HEK293 (cell line): ENCODE results near the gene UCKL1.
A peak's percentile ranks its signal among the peaks of the same experiment; 100 is the strongest.

ENCODE experiments used
- ATF2 ChIP-seq: fragments of 450-650 bp; formaldehyde crosslinking; IDR thresholded peaks from 2 replicates; pipeline ENCODE4 v1.5.1; 2016; ENCODE audit warnings: missing biosample characterization, missing genetic modification characterization, low read depth
- EGR2 ChIP-seq: fragments of 450-650 bp; formaldehyde crosslinking; IDR thresholded peaks from 2 replicates; pipeline ENCODE4 v1.5.1; 2016; ENCODE audit warnings: low read depth, missing biosample characterization, missing genetic modification characterization
- GFI1B ChIP-seq: fragments of 450-650 bp; formaldehyde crosslinking; IDR thresholded peaks from 2 replicates; pipeline ENCODE4 v1.5.1; 2016; ENCODE audit warnings: missing biosample characterization, missing genetic modification characterization
- GLIS1 ChIP-seq: fragments of 450-650 bp; formaldehyde crosslinking; IDR thresholded peaks from 2 replicates; pipeline ENCODE4 v1.5.1; 2016; ENCODE audit warnings: missing biosample characterization, missing genetic modification characterization
- MEIS1 ChIP-seq: sonication (generic); formaldehyde crosslinking; IDR thresholded peaks from 2 replicates; pipeline ENCODE4 v1.8.1; 2022; ENCODE audit warnings: missing genetic modification reagents, mild to moderate bottlenecking, borderline replicate concordance
- PRDM10 ChIP-seq: fragments of 450-650 bp; formaldehyde crosslinking; IDR thresholded peaks from 2 replicates; pipeline ENCODE4 v1.5.1; 2016; ENCODE audit warnings: missing biosample characterization, missing genetic modification characterization
- PRDM6 ChIP-seq: fragments of 450-650 bp; formaldehyde crosslinking; IDR thresholded peaks from 2 replicates; pipeline ENCODE4 v1.5.1; 2017; ENCODE audit warnings: missing biosample characterization, missing genetic modification characterization
- SALL2 ChIP-seq: fragments of 450-650 bp; formaldehyde crosslinking; IDR thresholded peaks from 2 replicates; pipeline ENCODE4 v1.5.0; 2017; ENCODE audit warnings: missing biosample characterization, mild to moderate bottlenecking, missing genetic modification characterization, borderline replicate concordance
- SCRT2 ChIP-seq: fragments of 450-650 bp; formaldehyde crosslinking; IDR thresholded peaks from 2 replicates; pipeline ENCODE4 v1.5.1; 2016; ENCODE audit warnings: missing biosample characterization, missing genetic modification characterization
- ZBTB21 ChIP-seq: fragments of 450-650 bp; formaldehyde crosslinking; IDR thresholded peaks from 2 replicates; pipeline ENCODE4 v1.5.1; 2017; ENCODE audit warnings: missing biosample characterization, missing genetic modification characterization
- ZBTB26 ChIP-seq: fragments of 450-650 bp; formaldehyde crosslinking; optimal IDR thresholded peaks from 2 replicates; pipeline ENCODE3; 2016; ENCODE audit warnings: missing biosample characterization, mild to moderate bottlenecking, missing genetic modification characterization
- ZBTB8A ChIP-seq: fragments of 450-650 bp; formaldehyde crosslinking; IDR thresholded peaks from 2 replicates; pipeline ENCODE4 v1.5.1; 2016; ENCODE audit warnings: missing biosample characterization, missing genetic modification characterization
- ZEB2 ChIP-seq: fragments of 450-650 bp; formaldehyde crosslinking; IDR thresholded peaks from 2 replicates; pipeline ENCODE4 v1.5.1; 2016; ENCODE audit warnings: missing biosample characterization, missing genetic modification characterization
- ZFHX2 ChIP-seq: fragments of 450-650 bp; formaldehyde crosslinking; conservative IDR thresholded peaks from 2 replicates; pipeline ENCODE4 v1.5.1; 2016; ENCODE audit warnings: missing biosample characterization, missing genetic modification characterization
- ZFP37 ChIP-seq: fragments of 450-650 bp; formaldehyde crosslinking; IDR thresholded peaks from 2 replicates; pipeline ENCODE4 v1.5.1; 2016; ENCODE audit warnings: missing biosample characterization, missing genetic modification characterization
- ZFP69B ChIP-seq: fragments of 450-650 bp; formaldehyde crosslinking; IDR thresholded peaks from 2 replicates; pipeline ENCODE4 v1.5.1; 2016; ENCODE audit warnings: missing biosample characterization, missing genetic modification characterization
- ZNF175 ChIP-seq: fragments of 450-650 bp; formaldehyde crosslinking; IDR thresholded peaks from 2 replicates; pipeline ENCODE4 v1.5.1; 2016; ENCODE audit warnings: missing biosample characterization, missing genetic modification characterization
- ZNF335 ChIP-seq: fragments of 450-650 bp; formaldehyde crosslinking; conservative IDR thresholded peaks from 2 replicates; pipeline ENCODE4 v1.5.1; 2016; ENCODE audit warnings: missing biosample characterization, missing genetic modification characterization
- ZNF433 ChIP-seq: fragments of 450-650 bp; formaldehyde crosslinking; IDR thresholded peaks from 2 replicates; pipeline ENCODE4 v1.5.1; 2016; ENCODE audit warnings: missing biosample characterization, missing genetic modification characterization, low read depth
- ZNF473 ChIP-seq: fragments of 450-650 bp; formaldehyde crosslinking; IDR thresholded peaks from 2 replicates; pipeline ENCODE4 v1.5.1; 2017; ENCODE audit warnings: missing biosample characterization, missing genetic modification characterization
- ZNF610 ChIP-seq: fragments of 450-650 bp; formaldehyde crosslinking; IDR thresholded peaks from 2 replicates; pipeline ENCODE4 v1.5.1; 2016; ENCODE audit warnings: missing biosample characterization, missing genetic modification characterization, borderline replicate concordance
- ZNF654 ChIP-seq: fragments of 450-650 bp; formaldehyde crosslinking; IDR thresholded peaks from 2 replicates; pipeline ENCODE4 v1.5.1; 2016; ENCODE audit warnings: low read depth, missing biosample characterization, missing genetic modification characterization
- ZNF692 ChIP-seq: fragments of 450-650 bp; formaldehyde crosslinking; IDR thresholded peaks from 2 replicates; pipeline ENCODE4 v1.5.1; 2016; ENCODE audit warnings: missing biosample characterization, missing genetic modification characterization
- ZSCAN30 ChIP-seq: fragments of 450-650 bp; IDR thresholded peaks from 2 replicates; pipeline ENCODE4 v1.5.1; 2018; ENCODE audit warnings: missing biosample characterization, mild to moderate bottlenecking, missing genetic modification characterization, moderate library complexity
- ZXDB ChIP-seq: fragments of 450-650 bp; formaldehyde crosslinking; IDR thresholded peaks from 2 replicates; pipeline ENCODE4 v1.5.1; 2016; ENCODE audit warnings: missing biosample characterization, missing genetic modification characterization
- TF ChIP-seq, protein P1 (sequence below): fragments of 450-650 bp; formaldehyde crosslinking; IDR thresholded peaks from 2 replicates; pipeline ENCODE4 v1.5.1; 2016; ENCODE audit warnings: missing biosample characterization, missing genetic modification characterization
- TF ChIP-seq, protein P2 (sequence below): fragments of 450-650 bp; formaldehyde crosslinking; IDR thresholded peaks from 2 replicates; pipeline ENCODE4 v1.5.1; 2016; ENCODE audit warnings: missing biosample characterization, missing genetic modification characterization

The UCKL1 gene

DNA sequence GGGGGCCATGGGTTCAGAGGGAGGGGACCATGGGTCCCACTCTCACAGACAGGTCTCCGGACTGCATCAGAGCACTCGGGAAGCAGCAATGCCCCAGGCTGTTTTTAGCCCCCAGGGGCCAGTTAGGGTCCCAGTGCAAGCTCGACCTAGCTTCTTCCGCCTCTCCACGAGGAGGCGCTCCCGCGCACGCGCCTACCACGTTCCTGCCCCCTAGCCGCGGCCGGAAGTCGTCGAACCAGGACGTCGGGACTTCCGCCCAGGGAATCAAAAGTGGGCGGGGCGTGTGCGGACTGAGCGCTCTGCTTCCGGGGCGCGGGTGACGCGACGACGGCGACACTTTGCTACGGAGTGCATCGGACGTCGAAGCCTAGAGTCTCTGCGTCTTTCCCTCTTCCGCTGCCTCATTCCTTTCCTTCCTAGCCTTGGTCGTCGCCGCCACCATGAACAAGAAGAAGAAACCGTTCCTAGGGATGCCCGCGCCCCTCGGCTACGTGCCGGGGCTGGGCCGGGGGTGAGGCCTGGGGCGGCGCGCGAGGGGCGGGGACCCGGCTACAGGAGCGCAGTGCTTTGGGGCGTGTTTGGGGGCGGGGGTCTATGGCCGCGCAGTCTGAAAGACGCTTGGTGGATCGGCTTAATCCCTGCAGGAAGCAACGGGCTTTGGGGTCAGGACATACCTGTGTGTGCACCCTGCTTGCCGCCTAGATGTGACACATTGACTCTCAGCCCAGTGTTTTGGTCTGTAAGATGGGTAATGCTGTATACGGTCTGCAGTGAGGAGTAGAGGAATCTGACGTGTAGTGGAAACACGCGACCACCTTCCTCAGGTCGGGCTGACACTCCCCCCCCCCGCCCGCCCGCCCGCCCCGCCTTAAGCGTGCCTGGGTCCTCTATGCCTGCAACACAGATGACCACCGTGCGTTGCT is 24.9 kb upstream of the UCKL1 start, which contains the start of gene PRPF6 (continued):
- TF ChIP-seq ZNF473: no peak
- TF ChIP-seq MEIS1 (CRISPR knock-in tag): no peak
- peak; percentile 92 for TF ChIP-seq ZBTB26
- TF ChIP-seq PRDM10: peak; percentile 50; the same call in 1 of the 2 replicates
- TF ChIP-seq ZNF654: no peak
- TF ChIP-seq ZBTB21: peak; percentile 89
- TF ChIP-seq ZNF175 (tag by site-specific recombination): no peak
- TF ChIP-seq EGR2 (tag by site-specific recombination): no peak
- TF ChIP-seq ZNF335 (tag by site-specific recombination): peak; percentile 56
- TF ChIP-seq, protein P1, sequence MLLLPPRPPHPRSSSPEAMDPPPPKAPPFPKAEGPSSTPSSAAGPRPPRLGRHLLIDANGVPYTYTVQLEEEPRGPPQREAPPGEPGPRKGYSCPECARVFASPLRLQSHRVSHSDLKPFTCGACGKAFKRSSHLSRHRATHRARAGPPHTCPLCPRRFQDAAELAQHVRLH (tag by site-specific recombination): peak; percentile 87
- peak; percentile 45; the same call in 1 of the 2 replicates for TF ChIP-seq ZFP69B (tag by site-specific recombination)
- no peak for TF ChIP-seq PRDM6 (tag by site-specific recombination)
- TF ChIP-seq, protein P2, sequence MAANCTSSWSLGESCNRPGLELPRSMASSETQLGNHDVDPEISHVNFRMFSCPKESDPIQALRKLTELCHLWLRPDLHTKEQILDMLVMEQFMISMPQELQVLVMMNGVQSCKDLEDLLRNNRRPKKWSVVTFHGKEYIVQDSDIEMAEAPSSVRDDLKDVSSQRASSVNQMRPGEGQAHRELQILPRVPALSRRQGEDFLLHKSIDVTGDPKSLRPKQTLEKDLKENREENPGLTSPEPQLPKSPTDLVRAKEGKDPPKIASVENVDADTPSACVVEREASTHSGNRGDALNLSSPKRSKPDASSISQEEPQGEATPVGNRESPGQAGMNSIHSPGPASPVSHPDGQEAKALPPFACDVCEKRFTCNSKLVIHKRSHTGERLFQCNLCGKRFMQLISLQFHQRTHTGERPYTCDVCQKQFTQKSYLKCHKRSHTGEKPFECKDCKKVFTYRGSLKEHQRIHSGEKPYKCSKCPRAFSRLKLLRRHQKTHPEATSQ (tag by site-specific recombination): no peak
- no peak for TF ChIP-seq SCRT2 (tag by site-specific recombination)
- TF ChIP-seq ZEB2 (tag by site-specific recombination): peak; percentile 68; the same call in 1 of the 2 replicates
- no peak for TF ChIP-seq ZFP37 (tag by site-specific recombination)
- peak; percentile 73; the same call in 1 of the 2 replicates for TF ChIP-seq ZNF692 (tag by site-specific recombination)
- 0 out of 2 replicates have a peak, but pooled peaks have one; percentile 15 for TF ChIP-seq ZSCAN30 (tag by site-specific recombination)
- peak; percentile 41; the same call in 1 of the 2 replicates for TF ChIP-seq ZBTB8A (tag by site-specific recombination)
- no peak for TF ChIP-seq GFI1B
- TF ChIP-seq ATF2 (tag by site-specific recombination): no peak
- TF ChIP-seq GLIS1: peak; percentile 69
- TF ChIP-seq SALL2 (tag by site-specific recombination): no peak
- 0 out of 2 replicates have a peak, but pooled peaks have one; percentile 12 for TF ChIP-seq ZFHX2 (tag by site-specific recombination)
- TF ChIP-seq ZNF433 (tag by site-specific recombination): no peak
- TF ChIP-seq ZNF610 (tag by site-specific recombination): 0 out of 2 replicates have a peak, but pooled peaks have one; percentile 44
- TF ChIP-seq ZXDB (tag by site-specific recombination): peak; percentile 86; the same call in 1 of the 2 replicates
